ENCODE data around the gene NAV2. TPM values are rescaled to one million over a fixed set of nuclear protein-coding genes. Genes with fewer than 3 reads are reported as not detected.

Gene NAV2, protein sequence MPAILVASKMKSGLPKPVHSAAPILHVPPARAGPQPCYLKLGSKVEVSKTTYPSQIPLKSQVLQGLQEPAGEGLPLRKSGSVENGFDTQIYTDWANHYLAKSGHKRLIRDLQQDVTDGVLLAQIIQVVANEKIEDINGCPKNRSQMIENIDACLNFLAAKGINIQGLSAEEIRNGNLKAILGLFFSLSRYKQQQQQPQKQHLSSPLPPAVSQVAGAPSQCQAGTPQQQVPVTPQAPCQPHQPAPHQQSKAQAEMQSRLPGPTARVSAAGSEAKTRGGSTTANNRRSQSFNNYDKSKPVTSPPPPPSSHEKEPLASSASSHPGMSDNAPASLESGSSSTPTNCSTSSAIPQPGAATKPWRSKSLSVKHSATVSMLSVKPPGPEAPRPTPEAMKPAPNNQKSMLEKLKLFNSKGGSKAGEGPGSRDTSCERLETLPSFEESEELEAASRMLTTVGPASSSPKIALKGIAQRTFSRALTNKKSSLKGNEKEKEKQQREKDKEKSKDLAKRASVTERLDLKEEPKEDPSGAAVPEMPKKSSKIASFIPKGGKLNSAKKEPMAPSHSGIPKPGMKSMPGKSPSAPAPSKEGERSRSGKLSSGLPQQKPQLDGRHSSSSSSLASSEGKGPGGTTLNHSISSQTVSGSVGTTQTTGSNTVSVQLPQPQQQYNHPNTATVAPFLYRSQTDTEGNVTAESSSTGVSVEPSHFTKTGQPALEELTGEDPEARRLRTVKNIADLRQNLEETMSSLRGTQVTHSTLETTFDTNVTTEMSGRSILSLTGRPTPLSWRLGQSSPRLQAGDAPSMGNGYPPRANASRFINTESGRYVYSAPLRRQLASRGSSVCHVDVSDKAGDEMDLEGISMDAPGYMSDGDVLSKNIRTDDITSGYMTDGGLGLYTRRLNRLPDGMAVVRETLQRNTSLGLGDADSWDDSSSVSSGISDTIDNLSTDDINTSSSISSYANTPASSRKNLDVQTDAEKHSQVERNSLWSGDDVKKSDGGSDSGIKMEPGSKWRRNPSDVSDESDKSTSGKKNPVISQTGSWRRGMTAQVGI (N-terminal part only)
- 18.8 to 31.0 TPM (median 27.3 TPM) in 5 replicates for total RNA-seq (2022; extraction: Qiagen RNA extraction; ENCODE audit: low read depth)

GRCh38 chr11:19712281-19713195 is at the start of gene NAV2:
Gene NAV2 (plus strand): TSS chr11:19712837. CDS start chr11:19713696, 859 bp downstream.

GRCh38 chr11:20160425-20161229 is 448.0 kb downstream of the NAV2 start, which contains the start of gene DBX1:
Gene DBX1 (minus strand): TSS chr11:20160475. CDS start chr11:20160324, 151 bp downstream.

Data from A549 treated with GW870086 at 1 μM for 4 hours (cell line).